Loucy (cell line): ENCODE results near the gene STK39.

ENCODE experiments used
- H2AFZ ChIP-seq: fragments of 200-600 bp; sonication (generic); 2 replicates; pipeline ENCODE4 v1.6.0; 2016; ENCODE audit warnings: antibody characterized with exemption, mild to moderate bottlenecking, low read length, moderate library complexity
- H3F3A ChIP-seq: fragments of 200-600 bp; 2 replicates; pipeline ENCODE4 v1.6.0; 2016; ENCODE audit warnings: antibody characterized with exemption, low read depth, mild to moderate bottlenecking
- H3K27me3 ChIP-seq: fragments of 200-600 bp; sonication (generic); 2 replicates; pipeline ENCODE4 v1.6.1; 2014; ENCODE audit warnings: low read length, mild to moderate bottlenecking; ENCODE audit not compliant: insufficient read depth, poor library complexity, severe bottlenecking
- H3K36me3 ChIP-seq: fragments of 200-600 bp; sonication (generic); 2 replicates; pipeline ENCODE4 v1.6.1; 2016; ENCODE audit warnings: low read length; ENCODE audit not compliant: insufficient read depth
- H3K4me1 ChIP-seq: fragments of 200-600 bp; sonication (generic); 2 replicates; pipeline ENCODE4 v1.5.1; 2014; ENCODE audit warnings: low read length, mild to moderate bottlenecking; ENCODE audit not compliant: insufficient read depth, poor library complexity, severe bottlenecking
- H3K4me2 ChIP-seq: fragments of 200-600 bp; sonication (generic); 2 replicates; pipeline ENCODE4 v1.6.0; 2014; ENCODE audit warnings: antibody characterized with exemption, low read length, low read depth, mild to moderate bottlenecking; ENCODE audit not compliant: poor library complexity, severe bottlenecking
- H3K4me3 ChIP-seq: fragments of 200-600 bp; sonication (generic); 2 replicates; pipeline ENCODE4 v1.5.1; 2014; ENCODE audit warnings: low read length, mild to moderate bottlenecking, mixed read lengths; ENCODE audit not compliant: poor library complexity, severe bottlenecking
- H3K79me2 ChIP-seq: fragments of 200-600 bp; sonication (generic); 2 replicates; pipeline ENCODE4 v1.6.1; 2014; ENCODE audit warnings: low read length; ENCODE audit not compliant: insufficient read depth
- H3K9ac ChIP-seq: fragments of 200-600 bp; sonication (generic); 2 replicates; pipeline ENCODE4 v1.6.0; 2014; ENCODE audit warnings: mild to moderate bottlenecking, low read depth, low read length, moderate library complexity; ENCODE audit not compliant: poor library complexity, severe bottlenecking
- H3K9me2 ChIP-seq: fragments of 200-600 bp; sonication (generic); replicated peaks from 2 replicates; pipeline ENCODE4 v1.6.1; 2016; ENCODE audit warnings: low read depth, low read length, mixed read lengths
- H3K9me3 ChIP-seq: fragments of 200-600 bp; sonication (generic); 2 replicates; pipeline ENCODE4 v1.6.1; 2014; ENCODE audit warnings: mild to moderate bottlenecking, antibody characterized with exemption, low read length, low read depth; ENCODE audit not compliant: insufficient read depth
- H4K20me1 ChIP-seq: fragments of 200-600 bp; sonication (generic); 2 replicates; pipeline ENCODE4 v1.6.0; 2014; ENCODE audit warnings: antibody characterized with exemption, low read length, mild to moderate bottlenecking; ENCODE audit not compliant: insufficient read depth, poor library complexity, severe bottlenecking
- EZH2phosphoT487 ChIP-seq: fragments of 200-600 bp; IDR thresholded peaks from 2 replicates; pipeline ENCODE4 v1.6.1; 2018; ENCODE audit warnings: antibody characterized with exemption, mild to moderate bottlenecking, moderate library complexity, borderline replicate concordance
- TF ChIP-seq, protein P1 (sequence below): fragments of 200-600 bp; sonication (generic); conservative IDR thresholded peaks from 2 replicates; pipeline ENCODE4 v1.5.1; 2014; ENCODE audit warnings: mild to moderate bottlenecking, antibody characterized with exemption, low read length

STK39 gene

DNA sequence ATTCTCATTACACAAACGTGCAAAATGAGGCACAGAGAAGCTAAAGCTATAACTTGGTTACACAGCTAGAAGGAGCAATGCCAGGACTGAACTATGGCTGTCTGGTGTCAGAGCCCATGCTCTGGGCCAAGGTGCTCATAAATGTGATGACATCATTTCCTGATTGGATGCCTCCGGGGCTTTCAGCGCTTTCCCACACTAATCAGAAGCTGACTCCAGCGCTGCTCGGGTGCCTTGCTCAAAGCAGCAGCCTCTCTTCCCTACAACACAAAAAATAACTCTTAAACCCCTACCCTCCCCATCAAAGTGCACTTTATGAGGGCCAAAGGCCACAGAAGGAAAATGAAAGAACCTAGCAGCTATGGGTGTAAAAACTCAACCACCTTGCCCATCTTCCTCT, 90.7 kb downstream of the STK39 start:
- Histone ChIP-seq H3K79me2 (no peaks in the 10 kb centered on the region; the same call in 1 of the 2 replicates), H3K27me3 (no peaks in the 10 kb centered on the region), H3K4me1 (peaks cover 22% of the 10 kb centered on the region), H3K4me2 (peak overlapping the region; percentile 52), H3K36me3 (peaks cover 50% of the 10 kb centered on the region; the same call in 1 of the 2 replicates), H4K20me1 (no peaks in the 10 kb centered on the region), H3K9ac (no peak overlapping the region), H2AFZ (no peak overlapping the region), H3K9me2 (no peaks in the 10 kb centered on the region), H3K9me3 (no peaks in the 10 kb centered on the region), H3K4me3 (peak overlapping the region; percentile 16), H3F3A (no peaks in the 10 kb centered on the region)
- no peak for TF ChIP-seq EZH2phosphoT487
- TF ChIP-seq, protein P1, sequence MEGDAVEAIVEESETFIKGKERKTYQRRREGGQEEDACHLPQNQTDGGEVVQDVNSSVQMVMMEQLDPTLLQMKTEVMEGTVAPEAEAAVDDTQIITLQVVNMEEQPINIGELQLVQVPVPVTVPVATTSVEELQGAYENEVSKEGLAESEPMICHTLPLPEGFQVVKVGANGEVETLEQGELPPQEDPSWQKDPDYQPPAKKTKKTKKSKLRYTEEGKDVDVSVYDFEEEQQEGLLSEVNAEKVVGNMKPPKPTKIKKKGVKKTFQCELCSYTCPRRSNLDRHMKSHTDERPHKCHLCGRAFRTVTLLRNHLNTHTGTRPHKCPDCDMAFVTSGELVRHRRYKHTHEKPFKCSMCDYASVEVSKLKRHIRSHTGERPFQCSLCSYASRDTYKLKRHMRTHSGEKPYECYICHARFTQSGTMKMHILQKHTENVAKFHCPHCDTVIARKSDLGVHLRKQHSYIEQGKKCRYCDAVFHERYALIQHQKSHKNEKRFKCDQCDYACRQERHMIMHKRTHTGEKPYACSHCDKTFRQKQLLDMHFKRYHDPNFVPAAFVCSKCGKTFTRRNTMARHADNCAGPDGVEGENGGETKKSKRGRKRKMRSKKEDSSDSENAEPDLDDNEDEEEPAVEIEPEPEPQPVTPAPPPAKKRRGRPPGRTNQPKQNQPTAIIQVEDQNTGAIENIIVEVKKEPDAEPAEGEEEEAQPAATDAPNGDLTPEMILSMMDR: no peak; the same call in 1 of the 2 replicates

DNA sequence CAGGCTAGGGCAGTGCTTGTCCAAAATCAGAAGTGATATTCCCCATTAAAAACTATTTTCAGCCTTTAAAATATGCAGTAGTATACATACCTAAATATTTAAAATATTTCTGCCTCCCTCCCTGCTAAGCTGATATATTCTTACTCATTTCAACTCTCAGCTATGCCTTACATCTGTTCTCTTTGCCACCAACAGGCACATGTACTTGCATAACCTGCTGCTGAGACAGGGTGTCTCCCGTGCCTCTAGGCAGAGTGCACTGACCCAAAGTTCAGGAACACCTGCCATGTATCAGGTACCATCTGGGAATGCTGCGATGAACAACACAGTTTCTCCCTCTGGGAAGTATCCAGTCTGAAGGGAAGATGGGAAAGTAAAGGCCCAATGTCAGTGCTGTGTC, 91.7 kb downstream of the STK39 start:
- H3K9ac ChIP-seq: no peak overlapping the region
- H3K9me2 ChIP-seq: no peaks in the 10 kb centered on the region
- H3K9me3 ChIP-seq: no peaks in the 10 kb centered on the region
- H3K4me1 ChIP-seq: peaks cover 22% of the 10 kb centered on the region
- no peak overlapping the region for H3K4me2 ChIP-seq
- peaks cover 47% of the 10 kb centered on the region; the same call in 1 of the 2 replicates for H3K36me3 ChIP-seq
- H2AFZ ChIP-seq: no peak overlapping the region
- H4K20me1 ChIP-seq: no peaks in the 10 kb centered on the region
- H3K79me2 ChIP-seq: no peaks in the 10 kb centered on the region; the same call in 1 of the 2 replicates
- no peaks in the 10 kb centered on the region for H3K27me3 ChIP-seq
- H3F3A ChIP-seq: no peaks in the 10 kb centered on the region
- TF ChIP-seq, protein P1: no peak
- no peak for TF ChIP-seq EZH2phosphoT487
- H3K4me3 ChIP-seq: no peak overlapping the region

DNA sequence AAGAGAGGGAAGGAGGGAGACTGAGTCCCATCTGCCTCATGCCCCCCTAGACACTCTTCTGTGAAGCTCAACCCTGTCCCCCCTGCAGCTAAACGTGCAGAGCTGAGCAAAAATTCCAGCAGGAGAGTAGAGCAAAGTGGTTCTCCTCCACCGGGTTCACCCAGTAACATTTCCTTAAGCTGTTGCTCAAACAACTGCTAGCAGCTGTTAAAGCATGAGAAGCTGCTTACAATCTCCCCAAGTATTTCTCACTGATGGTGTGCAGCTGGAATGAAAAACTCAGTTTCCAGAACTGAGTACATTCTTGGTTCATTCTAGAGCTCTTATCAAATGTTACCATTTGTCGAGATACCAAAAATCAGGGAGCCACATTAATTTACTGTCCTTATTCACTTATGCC, 92.3 kb downstream of the STK39 start:
- Histone ChIP-seq H3K4me1 (peaks cover 22% of the 10 kb centered on the region), H3K9me2 (no peaks in the 10 kb centered on the region), H3F3A (no peaks in the 10 kb centered on the region), H3K4me2 (no peak overlapping the region), H3K9me3 (no peaks in the 10 kb centered on the region), H3K27me3 (no peaks in the 10 kb centered on the region), H3K36me3 (peaks cover 47% of the 10 kb centered on the region; the same call in 1 of the 2 replicates), H3K79me2 (no peaks in the 10 kb centered on the region; the same call in 1 of the 2 replicates), H3K4me3 (no peak overlapping the region), H3K9ac (no peak overlapping the region), H2AFZ (no peak overlapping the region), H4K20me1 (no peaks in the 10 kb centered on the region)
- TF ChIP-seq, protein P1: no peak
- TF ChIP-seq EZH2phosphoT487: no peak
